ENCODE results near the gene RSBN1L. TPM values are rescaled to one million over a fixed set of nuclear protein-coding genes. Genes with fewer than 3 reads are reported as not detected.

Gene RSBN1L
- total RNA-seq, 1 donor from 2014 or later, result 27.0 TPM

DNA sequence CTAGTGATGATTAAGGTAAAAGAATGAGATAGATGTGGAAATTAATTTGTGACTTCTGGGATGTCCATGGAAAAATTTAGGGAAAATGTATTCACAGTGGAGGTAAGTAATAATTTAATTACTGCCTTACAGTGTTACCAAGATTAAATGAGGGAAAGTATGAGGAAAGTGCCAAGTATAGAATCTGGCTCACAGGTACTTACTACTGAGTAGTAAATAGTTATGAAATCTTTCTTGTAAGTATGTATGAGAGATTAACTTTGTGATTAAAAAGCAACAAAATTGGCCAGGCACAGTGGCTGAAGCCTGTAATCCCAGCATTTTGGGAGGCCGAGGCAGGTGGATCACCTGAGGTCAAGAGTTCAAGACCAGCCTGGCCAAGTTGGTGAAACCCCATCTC lies 42.1 kb downstream of the RSBN1L start:
- Mint-ChIP-seq H3K36me3 (ENCODE audit: unreplicated experiment) (no peaks in the 10 kb centered on the region), H3K9me3 (ENCODE audit: unreplicated experiment) (peaks cover 2% of the 10 kb centered on the region), H3K4me1 (ENCODE audit: low read depth, unreplicated experiment) (peaks cover 12% of the 10 kb centered on the region), H3K4me3 (ENCODE audit: unreplicated experiment) (no peak overlapping the region), H3K27ac (ENCODE audit: unreplicated experiment) (no peak overlapping the region), H3K27me3 (ENCODE audit: unreplicated experiment) (no peaks in the 10 kb centered on the region)
- DNase-seq, result no peak
- TF ChIP-seq, protein P1, sequence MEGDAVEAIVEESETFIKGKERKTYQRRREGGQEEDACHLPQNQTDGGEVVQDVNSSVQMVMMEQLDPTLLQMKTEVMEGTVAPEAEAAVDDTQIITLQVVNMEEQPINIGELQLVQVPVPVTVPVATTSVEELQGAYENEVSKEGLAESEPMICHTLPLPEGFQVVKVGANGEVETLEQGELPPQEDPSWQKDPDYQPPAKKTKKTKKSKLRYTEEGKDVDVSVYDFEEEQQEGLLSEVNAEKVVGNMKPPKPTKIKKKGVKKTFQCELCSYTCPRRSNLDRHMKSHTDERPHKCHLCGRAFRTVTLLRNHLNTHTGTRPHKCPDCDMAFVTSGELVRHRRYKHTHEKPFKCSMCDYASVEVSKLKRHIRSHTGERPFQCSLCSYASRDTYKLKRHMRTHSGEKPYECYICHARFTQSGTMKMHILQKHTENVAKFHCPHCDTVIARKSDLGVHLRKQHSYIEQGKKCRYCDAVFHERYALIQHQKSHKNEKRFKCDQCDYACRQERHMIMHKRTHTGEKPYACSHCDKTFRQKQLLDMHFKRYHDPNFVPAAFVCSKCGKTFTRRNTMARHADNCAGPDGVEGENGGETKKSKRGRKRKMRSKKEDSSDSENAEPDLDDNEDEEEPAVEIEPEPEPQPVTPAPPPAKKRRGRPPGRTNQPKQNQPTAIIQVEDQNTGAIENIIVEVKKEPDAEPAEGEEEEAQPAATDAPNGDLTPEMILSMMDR (IDR thresholded peaks at IDR 0.05; ENCODE audit: partially characterized antibody, unreplicated experiment), result no peak

DNA sequence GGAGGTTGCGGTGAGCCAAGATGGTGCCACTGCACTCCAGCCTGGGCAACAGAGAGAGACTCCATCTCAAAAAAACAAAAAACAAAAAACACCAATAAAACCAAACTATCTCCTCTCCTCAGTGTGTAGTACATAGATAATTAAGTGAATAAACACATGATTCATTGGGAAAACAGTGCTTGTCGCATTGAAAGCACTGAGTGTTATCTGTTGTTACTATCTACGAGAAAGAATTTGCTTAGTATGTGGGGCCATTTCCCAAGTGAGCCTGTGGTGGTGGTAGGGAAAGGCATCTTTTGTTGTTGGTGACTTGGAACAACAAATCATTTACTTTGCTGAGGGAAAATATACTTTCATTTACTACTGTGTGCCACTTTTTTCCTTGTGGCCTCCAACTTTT lies 42.6 kb downstream of the RSBN1L start:
- Mint-ChIP-seq H3K4me1 (ENCODE audit: low read depth, unreplicated experiment) (peaks cover 12% of the 10 kb centered on the region), H3K4me3 (ENCODE audit: unreplicated experiment) (no peak overlapping the region), H3K27ac (ENCODE audit: unreplicated experiment) (peak overlapping the region; percentile 31), H3K9me3 (ENCODE audit: unreplicated experiment) (peaks cover 2% of the 10 kb centered on the region), H3K36me3 (ENCODE audit: unreplicated experiment) (no peaks in the 10 kb centered on the region), H3K27me3 (ENCODE audit: unreplicated experiment) (no peaks in the 10 kb centered on the region)
- TF ChIP-seq, protein P1 (IDR thresholded peaks at IDR 0.05; ENCODE audit: partially characterized antibody, unreplicated experiment), result no peak
- no peak for DNase-seq

DNA sequence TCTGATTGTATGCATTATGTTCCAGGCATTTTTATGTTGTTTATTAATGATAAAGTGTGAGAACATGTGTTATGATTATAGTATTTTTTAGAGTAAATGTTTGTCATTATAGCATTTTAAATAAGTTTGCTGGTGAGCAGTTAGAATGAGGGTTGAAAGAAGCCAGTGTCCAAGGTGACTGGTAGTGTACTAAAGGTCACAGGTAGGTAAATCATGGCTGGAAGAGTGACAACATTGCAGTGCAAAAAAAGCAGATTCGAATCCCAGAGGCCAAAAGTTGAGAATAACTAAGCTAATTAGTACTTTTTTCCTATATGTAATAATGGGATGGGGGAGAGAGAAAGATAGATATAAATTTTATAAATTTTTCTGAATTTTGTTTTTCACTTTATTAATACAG lies 44.0 kb downstream of the RSBN1L start:
- H3K9me3 Mint-ChIP-seq (ENCODE audit: unreplicated experiment), result peaks cover 2% of the 10 kb centered on the region
- peaks cover 11% of the 10 kb centered on the region for H3K4me1 Mint-ChIP-seq (ENCODE audit: low read depth, unreplicated experiment)
- no peak for DNase-seq
- H3K27me3 Mint-ChIP-seq (ENCODE audit: unreplicated experiment), result no peaks in the 10 kb centered on the region
- H3K4me3 Mint-ChIP-seq (ENCODE audit: unreplicated experiment), result no peak overlapping the region
- TF ChIP-seq, protein P1 (IDR thresholded peaks at IDR 0.05; ENCODE audit: partially characterized antibody, unreplicated experiment), result no peak
- no peak overlapping the region for H3K27ac Mint-ChIP-seq (ENCODE audit: unreplicated experiment)
- no peaks in the 10 kb centered on the region for H3K36me3 Mint-ChIP-seq (ENCODE audit: unreplicated experiment)

DNA sequence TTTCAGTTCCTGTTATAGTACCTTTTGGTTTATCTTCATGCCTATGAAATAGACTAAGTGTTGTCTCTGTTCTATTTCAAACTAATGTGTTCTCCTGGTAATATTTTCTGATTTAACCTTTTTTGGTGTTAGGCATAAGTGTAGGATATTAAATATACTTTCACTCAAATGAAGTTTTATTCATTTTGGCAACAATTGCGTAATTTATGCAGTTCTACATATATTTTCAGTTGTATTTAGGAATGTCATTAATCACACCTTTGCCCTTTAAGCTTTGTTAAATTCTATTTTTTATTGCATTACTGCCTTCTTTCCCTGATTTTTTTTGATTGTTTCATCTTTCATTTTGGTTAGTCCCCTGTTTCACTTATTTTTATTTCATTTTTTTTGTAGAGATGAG lies 47.3 kb downstream of the RSBN1L start:
- H3K27me3 Mint-ChIP-seq (ENCODE audit: unreplicated experiment), result peaks cover 2% of the 10 kb centered on the region
- no peak for DNase-seq
- no peak overlapping the region for H3K4me3 Mint-ChIP-seq (ENCODE audit: unreplicated experiment)
- TF ChIP-seq, protein P1 (IDR thresholded peaks at IDR 0.05; ENCODE audit: partially characterized antibody, unreplicated experiment), result no peak
- H3K27ac Mint-ChIP-seq (ENCODE audit: unreplicated experiment), result peak overlapping the region; percentile 53
- H3K36me3 Mint-ChIP-seq (ENCODE audit: unreplicated experiment), result peaks cover 9% of the 10 kb centered on the region
- H3K9me3 Mint-ChIP-seq (ENCODE audit: unreplicated experiment), result peaks cover 4% of the 10 kb centered on the region
- peaks cover 11% of the 10 kb centered on the region for H3K4me1 Mint-ChIP-seq (ENCODE audit: low read depth, unreplicated experiment)

DNA sequence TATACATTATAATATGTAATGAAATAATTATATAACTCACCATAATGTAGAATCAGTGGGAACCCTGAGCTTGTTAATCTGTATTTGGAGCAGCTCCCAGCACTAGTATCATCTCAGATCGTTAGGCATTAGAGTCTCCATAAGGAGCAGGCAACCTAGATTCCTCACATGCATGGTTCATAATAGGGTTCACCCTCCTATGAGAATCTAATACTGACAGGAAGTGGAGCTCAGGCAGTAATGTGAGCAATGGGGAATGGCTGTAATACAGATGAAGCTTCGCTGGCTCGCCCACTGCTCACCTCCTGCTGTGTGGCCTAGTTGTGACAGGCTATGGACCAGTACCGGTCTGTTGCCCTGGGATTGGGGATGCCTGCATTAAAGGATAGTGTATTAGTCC lies 49.5 kb downstream of the RSBN1L start:
- Mint-ChIP-seq H3K27me3 (ENCODE audit: unreplicated experiment) (peaks cover 3% of the 10 kb centered on the region), H3K4me3 (ENCODE audit: unreplicated experiment) (no peak overlapping the region), H3K4me1 (ENCODE audit: low read depth, unreplicated experiment) (peaks cover 7% of the 10 kb centered on the region), H3K36me3 (ENCODE audit: unreplicated experiment) (peaks cover 9% of the 10 kb centered on the region), H3K27ac (ENCODE audit: unreplicated experiment) (peak overlapping the region; percentile 55), H3K9me3 (ENCODE audit: unreplicated experiment) (peaks cover 4% of the 10 kb centered on the region)
- TF ChIP-seq, protein P1 (IDR thresholded peaks at IDR 0.05; ENCODE audit: partially characterized antibody, unreplicated experiment), result no peak
- DNase-seq, result no peak
